Coronary artery (tissue), 2 donors: Measurements from ENCODE around the gene LIG4.

Experiments used
- DNase-seq: peaks from one replicate; pipeline ENCODE4 v3.0.0-alpha.2; 2017; ENCODE audit warnings: low spot score
- H3K27ac ChIP-seq, 2 donors: fragments of 200-600 bp; sonication (generic); one replicate each; pipeline ENCODE4 v1.5.1; 2016 to 2019
- H3K4me3 ChIP-seq: fragments of 200-600 bp; sonication (generic); 2 replicates; pipeline ENCODE4 v1.5.1; 2016; ENCODE audit warnings: mild to moderate bottlenecking, moderate library complexity
- TF ChIP-seq, protein P1 (sequence below): fragments of 200-600 bp; sonication (generic); IDR thresholded peaks from one replicate; pipeline ENCODE4 v1.5.1; 2019; ENCODE audit warnings: antibody characterized with exemption

The LIG4 gene

DNA sequence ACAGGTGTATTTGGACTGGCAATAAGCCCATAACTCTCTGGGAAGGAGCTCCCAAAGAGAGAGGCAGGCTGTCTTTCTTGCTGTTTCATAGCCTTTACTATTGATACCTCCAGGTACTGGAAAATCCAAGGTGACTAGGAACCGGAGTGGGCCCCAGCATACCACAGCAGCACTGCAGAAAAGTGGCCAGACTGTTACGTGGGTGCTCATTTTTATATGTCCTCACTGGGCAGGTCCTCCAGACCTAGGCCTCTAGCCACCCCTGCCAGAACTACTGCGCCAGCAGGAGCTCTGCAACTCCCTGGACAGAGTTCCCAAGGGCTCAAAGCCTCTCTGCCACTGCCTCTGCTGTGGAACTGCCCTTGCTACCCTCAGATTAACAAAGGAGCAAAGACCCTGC, 46.4 kb downstream of the LIG4 start:
- Histone ChIP-seq H3K4me3 (no peak overlapping the region), H3K27ac (no peak overlapping the region)
- DNase-seq, result no peak
- TF ChIP-seq, protein P1, sequence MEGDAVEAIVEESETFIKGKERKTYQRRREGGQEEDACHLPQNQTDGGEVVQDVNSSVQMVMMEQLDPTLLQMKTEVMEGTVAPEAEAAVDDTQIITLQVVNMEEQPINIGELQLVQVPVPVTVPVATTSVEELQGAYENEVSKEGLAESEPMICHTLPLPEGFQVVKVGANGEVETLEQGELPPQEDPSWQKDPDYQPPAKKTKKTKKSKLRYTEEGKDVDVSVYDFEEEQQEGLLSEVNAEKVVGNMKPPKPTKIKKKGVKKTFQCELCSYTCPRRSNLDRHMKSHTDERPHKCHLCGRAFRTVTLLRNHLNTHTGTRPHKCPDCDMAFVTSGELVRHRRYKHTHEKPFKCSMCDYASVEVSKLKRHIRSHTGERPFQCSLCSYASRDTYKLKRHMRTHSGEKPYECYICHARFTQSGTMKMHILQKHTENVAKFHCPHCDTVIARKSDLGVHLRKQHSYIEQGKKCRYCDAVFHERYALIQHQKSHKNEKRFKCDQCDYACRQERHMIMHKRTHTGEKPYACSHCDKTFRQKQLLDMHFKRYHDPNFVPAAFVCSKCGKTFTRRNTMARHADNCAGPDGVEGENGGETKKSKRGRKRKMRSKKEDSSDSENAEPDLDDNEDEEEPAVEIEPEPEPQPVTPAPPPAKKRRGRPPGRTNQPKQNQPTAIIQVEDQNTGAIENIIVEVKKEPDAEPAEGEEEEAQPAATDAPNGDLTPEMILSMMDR, result no peak

DNA sequence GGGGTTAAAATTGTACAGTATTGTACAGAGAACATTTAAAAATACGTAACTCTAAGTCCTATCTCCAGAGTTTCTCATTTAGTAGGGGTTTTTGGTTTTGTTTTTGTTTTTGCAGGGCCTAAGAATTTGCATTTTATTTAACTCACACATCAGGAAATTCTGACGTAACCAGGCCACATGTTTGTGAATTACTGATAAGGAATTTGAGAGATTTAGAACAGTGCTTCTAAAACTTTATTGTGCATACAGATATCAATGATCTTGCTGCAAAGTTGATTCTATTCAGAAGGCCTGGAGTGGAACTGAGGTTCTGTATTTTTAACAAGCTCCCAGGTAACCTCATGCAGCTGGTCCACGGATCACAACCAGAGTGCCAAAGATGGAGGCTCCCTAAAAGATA, 49.3 kb downstream of the LIG4 start:
- H3K4me3 ChIP-seq, result no peak overlapping the region
- no peak for DNase-seq
- H3K27ac ChIP-seq, result no peak overlapping the region
- TF ChIP-seq, protein P1, result no peak

DNA sequence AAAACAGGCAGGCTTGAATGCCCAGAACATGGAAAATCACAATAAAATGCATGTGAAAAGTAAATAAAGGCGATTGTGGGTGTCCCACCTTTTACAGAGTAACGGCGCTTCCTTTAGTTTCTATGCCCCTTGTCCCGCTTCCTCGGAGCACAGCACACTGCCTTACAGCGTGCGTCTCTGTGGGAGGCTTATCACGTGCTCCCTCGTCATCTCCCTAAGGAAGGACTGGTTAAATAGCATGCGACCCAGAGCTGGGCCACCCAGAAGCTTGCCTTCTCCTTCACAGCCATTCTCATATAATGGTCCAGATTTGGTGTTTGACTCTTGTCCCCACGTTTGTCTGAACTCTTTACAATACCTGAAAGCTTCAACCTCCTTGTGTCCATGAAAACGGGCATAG, 56.6 kb downstream of the LIG4 start:
- H3K4me3 ChIP-seq, result no peak overlapping the region
- no peak for DNase-seq
- H3K27ac ChIP-seq, result no peak overlapping the region
- TF ChIP-seq, protein P1, result no peak
